B cell (primary cell): Measurements from ENCODE around the gene FGFR2. TPM values are rescaled to one million over a fixed set of nuclear protein-coding genes. Genes with fewer than 3 reads are reported as not detected.

ENCODE experiments used
- ATAC-seq: fragments of 200-7000 bp; cut with Tn5 transposase; one replicate; pipeline ENCODE4 v1.10.0; 2021; ENCODE audit warnings: low read depth, mild to moderate bottlenecking, moderate number of reproducible peaks, moderate library complexity
- CTCF ChIA-PET: fragments of 350-600 bp; sonication (Branson Sonifier 250); formaldehyde crosslinking; loops from one replicate; lab custom pipeline; 2021; ENCODE audit warnings: antibody characterized with exemption, inconsistent platforms; lab: Charles Lee
- POLR2A ChIA-PET: fragments of 350-600 bp; sonication (Branson Sonifier 250); formaldehyde crosslinking; loops from one replicate; lab custom pipeline; 2021; ENCODE audit warnings: antibody characterized with exemption; lab: Charles Lee
- DNase-seq: peaks from one replicate; pipeline ENCODE4 v3.0.0; 2013
- H2AFZ ChIP-seq: 2 replicates; pipeline ENCODE4 v1.6.1; 2012; ENCODE audit warnings: mild to moderate bottlenecking, low read depth, low read length; ENCODE audit not compliant: insufficient read depth, poor library complexity, severe bottlenecking
- H3K27ac ChIP-seq, 2 donors: 1 replicate in 1 of 2; 2 replicates in 1 of 2; pipeline ENCODE4 v1.5.1; 2012 to 2013; ENCODE audit warnings: low read length in 2 of 2, mild to moderate bottlenecking in 2 of 2, moderate library complexity in 1 of 2
- H3K27me3 ChIP-seq, 4 experiments: fragments of 200-600 bp in 1 of 4; sonication (generic) in 1 of 4; replicated peaks in 1 of 4; 1 replicate in 2 of 4; 2 replicates in 2 of 4; pipeline versions ENCODE4 v1.6.1 to v1.7.0; 2013 to 2016; ENCODE audit warnings: low read length in 3 of 4, mild to moderate bottlenecking in 2 of 4, mixed read lengths in 1 of 4, moderate library complexity in 1 of 4; ENCODE audit not compliant: insufficient read depth in 4 of 4, control insufficient read depth in 3 of 4; ENCODE audit errors: control extremely low read depth in 1 of 4
- H3K36me3 ChIP-seq, 2 experiments: replicated peaks in 1 of 2; 1 replicate in 1 of 2; 2 replicates in 1 of 2; pipeline versions ENCODE4 v1.6.1 to v1.7.1; 2013; ENCODE audit warnings: low read length in 1 of 2; ENCODE audit not compliant: insufficient read depth in 2 of 2, control insufficient read depth in 1 of 2; ENCODE audit errors: control extremely low read depth in 1 of 2, extremely low read depth in 1 of 2
- H3K4me1 ChIP-seq, 2 donors: fragments of 200-600 bp in 1 of 2; sonication (generic) in 1 of 2; 1 replicate in 1 of 2; 2 replicates in 1 of 2; pipeline versions ENCODE4 v1.5.1 to v1.6.1; 2013 to 2017; ENCODE audit warnings: low read length in 2 of 2; ENCODE audit not compliant: control insufficient read depth in 2 of 2, insufficient read depth in 2 of 2
- H3K4me2 ChIP-seq: replicated peaks from 2 replicates; pipeline ENCODE3; 2012; ENCODE audit warnings: mild to moderate bottlenecking, low read depth, low read length; ENCODE audit not compliant: poor library complexity, severe bottlenecking
- H3K4me3 ChIP-seq, 5 experiments: fragments of 200-600 bp in 1 of 5; sonication (generic) in 1 of 5; 1 replicate in 3 of 5; 2 replicates in 2 of 5; pipeline versions ENCODE4 v1.5.1 to v1.7.0; 2011 to 2016; ENCODE audit warnings: low read length in 4 of 5, mild to moderate bottlenecking in 4 of 5, low read depth in 2 of 5, control low read depth in 1 of 5, moderate library complexity in 1 of 5; ENCODE audit not compliant: insufficient read depth in 1 of 5; ENCODE audit errors: control extremely low read depth in 1 of 5, extremely low read depth in 1 of 5
- H3K79me2 ChIP-seq: fragments of 200-600 bp; sonication (generic); one replicate; pipeline ENCODE4 v1.6.0; 2016; ENCODE audit warnings: low read length; ENCODE audit not compliant: control insufficient read depth, insufficient read depth
- H3K9ac ChIP-seq: fragments of 200-600 bp; sonication (generic); 2 replicates; pipeline ENCODE4 v1.6.1; 2017; ENCODE audit warnings: mild to moderate bottlenecking, low read length, moderate library complexity
- H3K9me3 ChIP-seq, 3 donors: one replicate each; pipeline versions ENCODE4 v1.6.1 to v1.7.1; 2013; ENCODE audit warnings: low read length in 2 of 3; ENCODE audit not compliant: control insufficient read depth in 2 of 3, insufficient read depth in 1 of 3; ENCODE audit errors: control extremely low read depth in 1 of 3
- H4K20me1 ChIP-seq: 2 replicates; pipeline ENCODE4 v1.6.0; 2012; ENCODE audit warnings: mild to moderate bottlenecking, low read length; ENCODE audit not compliant: insufficient read depth, control insufficient read depth, poor library complexity, severe bottlenecking
- H3K27ac Mint-ChIP-seq: one replicate; pipeline ENCODE4 v1.8.0; 2021; ENCODE audit warnings: mixed read lengths
- H3K27me3 Mint-ChIP-seq: one replicate; pipeline ENCODE4 v1.8.0; 2021; ENCODE audit warnings: mixed read lengths
- H3K4me1 Mint-ChIP-seq: one replicate; pipeline ENCODE4 v1.8.0; 2021; ENCODE audit warnings: mixed read lengths
- H3K4me3 Mint-ChIP-seq: one replicate; pipeline ENCODE4 v1.8.0; 2021; ENCODE audit warnings: mixed read lengths
- H3K9me3 Mint-ChIP-seq: one replicate; pipeline ENCODE4 v1.8.0; 2022; ENCODE audit warnings: mixed read lengths; ENCODE audit not compliant: insufficient read depth
- EZH2 ChIP-seq: IDR thresholded peaks from 2 replicates; pipeline ENCODE4 v1.6.1; 2012; ENCODE audit warnings: borderline replicate concordance, low read depth, mild to moderate bottlenecking, moderate library complexity, low read length; ENCODE audit not compliant: insufficient read depth, poor library complexity, severe bottlenecking
- WGBS: methylation state at CpG from one replicate; pipeline ENCODE4 v1.1.5; 2013; ENCODE audit warnings: missing lambda C conversion rate; ENCODE audit not compliant: insufficient coverage; 5-methylcytosine and 5-hydroxymethylcytosine counted together
- intact Hi-C: fragments of 100-400 bp; cut with micrococcal nuclease; formaldehyde crosslinking; loops from one replicate; pipeline ENCODE4 v1.10.0; 2022
- polyA plus RNA-seq: library from polyadenylated mRNA; depleted of rRNA; stranded (reverse); fragments of >200 nt; gene quantifications from 2 replicates; pipeline ENCODE4 v1.2.3, GENCODE V29; 2012
- total RNA-seq, 2 donors: library from RNA; stranded (reverse); fragments of 120-200 nt in 1 of 2; gene quantifications; 1 replicate in 1 of 2; 2 replicates in 1 of 2; pipeline versions ENCODE4 v1.2.3 to v1.2.4, GENCODE V29; 2013 to 2022
- TF ChIP-seq, protein P1 (sequence below): fragments of 200-600 bp; IDR thresholded peaks from one replicate; pipeline ENCODE4 v1.8.0; 2022; ENCODE audit warnings: antibody characterized with exemption, mild to moderate bottlenecking

The FGFR2 gene
- total and polyA plus RNA-seq, 2 donors (not counting 1 experiment from before 2014, with no cell fraction given): not detected

DNA sequence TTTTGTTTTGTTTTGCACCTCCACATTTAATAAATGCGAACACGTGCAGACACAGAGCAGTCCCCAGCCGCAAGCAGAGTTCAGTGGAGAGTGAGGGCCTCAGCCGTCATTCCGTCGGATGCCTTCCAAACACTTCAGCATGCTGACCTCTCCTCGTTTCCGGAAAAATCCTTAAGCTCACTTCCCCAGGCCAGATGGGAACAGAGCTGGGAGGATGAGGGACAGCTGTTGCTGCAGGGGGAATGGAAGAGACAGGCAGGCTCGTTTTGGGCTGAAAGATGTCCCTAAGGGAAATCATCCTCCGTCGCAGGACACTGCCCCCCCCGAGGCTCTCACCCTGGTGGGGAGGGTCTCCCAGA lies 17.2 kb upstream of the FGFR2 start:
- Mint-ChIP-seq H3K27me3 (peaks cover 4% of the 10 kb centered on the region), H3K4me3 (no peak overlapping the region), H3K4me1 (no peaks in the 10 kb centered on the region), H3K27ac (no peak overlapping the region), H3K9me3 (no peaks in the 10 kb centered on the region)
- Histone ChIP-seq H3K4me3 (no peak overlapping the region), H3K9me3 (peaks cover 0 to 23% (median 0%) of the 10 kb centered on the region in 3 donors), H3K9ac (no peak overlapping the region), H3K27ac (no peak overlapping the region), H3K36me3 (no peaks in the 10 kb centered on the region), H3K4me2 (no peak overlapping the region), H3K79me2 (no peaks in the 10 kb centered on the region), H4K20me1 (no peaks in the 10 kb centered on the region), H2AFZ (no peak overlapping the region), H3K27me3 (no peaks in the 10 kb centered on the region), H3K4me1 (no peaks in the 10 kb centered on the region)
- DNase-seq (no peak), ATAC-seq (no peak)
- ChIA-PET POLR2A (no interaction called here), CTCF (no interaction called here)
- intact Hi-C loops: no loop called here
- WGBS: 67% methylated on average over 4 of the region's 12 CpGs
- TF ChIP-seq EZH2: no peak
- TF ChIP-seq, protein P1, sequence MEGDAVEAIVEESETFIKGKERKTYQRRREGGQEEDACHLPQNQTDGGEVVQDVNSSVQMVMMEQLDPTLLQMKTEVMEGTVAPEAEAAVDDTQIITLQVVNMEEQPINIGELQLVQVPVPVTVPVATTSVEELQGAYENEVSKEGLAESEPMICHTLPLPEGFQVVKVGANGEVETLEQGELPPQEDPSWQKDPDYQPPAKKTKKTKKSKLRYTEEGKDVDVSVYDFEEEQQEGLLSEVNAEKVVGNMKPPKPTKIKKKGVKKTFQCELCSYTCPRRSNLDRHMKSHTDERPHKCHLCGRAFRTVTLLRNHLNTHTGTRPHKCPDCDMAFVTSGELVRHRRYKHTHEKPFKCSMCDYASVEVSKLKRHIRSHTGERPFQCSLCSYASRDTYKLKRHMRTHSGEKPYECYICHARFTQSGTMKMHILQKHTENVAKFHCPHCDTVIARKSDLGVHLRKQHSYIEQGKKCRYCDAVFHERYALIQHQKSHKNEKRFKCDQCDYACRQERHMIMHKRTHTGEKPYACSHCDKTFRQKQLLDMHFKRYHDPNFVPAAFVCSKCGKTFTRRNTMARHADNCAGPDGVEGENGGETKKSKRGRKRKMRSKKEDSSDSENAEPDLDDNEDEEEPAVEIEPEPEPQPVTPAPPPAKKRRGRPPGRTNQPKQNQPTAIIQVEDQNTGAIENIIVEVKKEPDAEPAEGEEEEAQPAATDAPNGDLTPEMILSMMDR: no peak

DNA sequence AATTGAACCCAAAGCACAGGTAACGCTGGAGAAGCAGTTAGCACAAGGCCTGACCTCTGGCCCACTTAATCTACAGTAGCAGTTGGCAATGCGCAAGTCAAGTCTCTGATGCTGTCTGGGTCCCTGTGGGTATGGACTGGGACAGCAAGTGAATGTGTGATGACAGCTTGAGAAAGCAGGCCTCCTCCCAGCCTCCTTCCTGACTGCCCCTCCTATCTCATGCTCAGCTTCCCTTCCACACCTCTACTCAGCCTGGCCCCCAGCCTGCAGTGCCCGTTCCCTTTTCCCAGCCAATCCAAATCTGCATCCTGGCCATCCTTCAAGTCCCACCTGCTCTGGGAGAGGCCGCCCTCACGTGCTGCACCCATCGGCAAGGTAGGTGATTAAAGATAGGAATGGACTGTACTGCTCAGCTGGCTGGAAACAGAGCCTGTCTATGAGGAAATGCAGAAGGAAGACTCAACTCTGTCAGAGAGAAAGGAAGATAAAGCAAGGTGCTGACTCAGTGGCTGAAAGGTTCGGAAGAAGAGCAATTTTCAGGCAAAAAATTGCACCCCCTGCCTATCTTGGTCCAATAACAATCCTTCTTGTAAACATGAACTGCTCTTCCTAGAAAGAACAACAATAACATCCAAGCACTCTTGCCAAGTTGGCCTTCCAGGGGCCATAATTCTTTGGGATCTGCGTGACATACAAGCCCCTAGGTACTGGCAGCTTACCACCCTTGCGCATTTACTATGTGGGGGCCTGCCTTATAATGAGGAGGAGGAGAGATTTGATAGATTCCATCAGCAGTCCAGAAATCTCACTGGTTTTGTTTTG lies 16.6 kb upstream of the FGFR2 start:
- H3K4me2 ChIP-seq: no peak overlapping the region
- 100% methylated on average over 2 of the region's 9 CpGs for WGBS
- no peaks in the 10 kb centered on the region for H3K4me1 Mint-ChIP-seq
- no peak for DNase-seq
- no peaks in the 10 kb centered on the region for H3K9me3 Mint-ChIP-seq
- peaks cover 9% of the 10 kb centered on the region for H3K27me3 Mint-ChIP-seq
- POLR2A ChIA-PET: no interaction called here
- H3K4me3 ChIP-seq: no peak overlapping the region
- peaks cover 0 to 4% (median 0%) of the 10 kb centered on the region in 4 experiments for H3K27me3 ChIP-seq
- no peaks in the 10 kb centered on the region for H3K36me3 ChIP-seq
- H3K4me1 ChIP-seq: no peaks in the 10 kb centered on the region
- no peaks in the 10 kb centered on the region for H3K79me2 ChIP-seq
- intact Hi-C loops: no loop called here
- CTCF ChIA-PET: no interaction called here
- no peak overlapping the region for H3K4me3 Mint-ChIP-seq
- H3K9me3 ChIP-seq: peaks cover 0 to 22% (median 0%) of the 10 kb centered on the region in 3 donors
- H4K20me1 ChIP-seq: no peaks in the 10 kb centered on the region
- no peak overlapping the region for H2AFZ ChIP-seq
- no peak for TF ChIP-seq EZH2
- TF ChIP-seq, protein P1: no peak
- H3K27ac Mint-ChIP-seq: no peak overlapping the region
- ATAC-seq: no peak
- no peak overlapping the region for H3K9ac ChIP-seq
- no peak overlapping the region for H3K27ac ChIP-seq
